OCI-M2 (cell line): Measurements from ENCODE around the gene AIFM3.

ENCODE experiments used
- DNase-seq: peaks from one replicate; lab custom pipeline; 2025; ENCODE audit not compliant: unreplicated experiment; lab: John Stamatoyannopoulos, UW

Gene AIFM3

GRCh38 chr22:20989323-20990138 lies 22.5 kb downstream of the AIFM3 start:
- DNase-seq = no peak

DNA sequence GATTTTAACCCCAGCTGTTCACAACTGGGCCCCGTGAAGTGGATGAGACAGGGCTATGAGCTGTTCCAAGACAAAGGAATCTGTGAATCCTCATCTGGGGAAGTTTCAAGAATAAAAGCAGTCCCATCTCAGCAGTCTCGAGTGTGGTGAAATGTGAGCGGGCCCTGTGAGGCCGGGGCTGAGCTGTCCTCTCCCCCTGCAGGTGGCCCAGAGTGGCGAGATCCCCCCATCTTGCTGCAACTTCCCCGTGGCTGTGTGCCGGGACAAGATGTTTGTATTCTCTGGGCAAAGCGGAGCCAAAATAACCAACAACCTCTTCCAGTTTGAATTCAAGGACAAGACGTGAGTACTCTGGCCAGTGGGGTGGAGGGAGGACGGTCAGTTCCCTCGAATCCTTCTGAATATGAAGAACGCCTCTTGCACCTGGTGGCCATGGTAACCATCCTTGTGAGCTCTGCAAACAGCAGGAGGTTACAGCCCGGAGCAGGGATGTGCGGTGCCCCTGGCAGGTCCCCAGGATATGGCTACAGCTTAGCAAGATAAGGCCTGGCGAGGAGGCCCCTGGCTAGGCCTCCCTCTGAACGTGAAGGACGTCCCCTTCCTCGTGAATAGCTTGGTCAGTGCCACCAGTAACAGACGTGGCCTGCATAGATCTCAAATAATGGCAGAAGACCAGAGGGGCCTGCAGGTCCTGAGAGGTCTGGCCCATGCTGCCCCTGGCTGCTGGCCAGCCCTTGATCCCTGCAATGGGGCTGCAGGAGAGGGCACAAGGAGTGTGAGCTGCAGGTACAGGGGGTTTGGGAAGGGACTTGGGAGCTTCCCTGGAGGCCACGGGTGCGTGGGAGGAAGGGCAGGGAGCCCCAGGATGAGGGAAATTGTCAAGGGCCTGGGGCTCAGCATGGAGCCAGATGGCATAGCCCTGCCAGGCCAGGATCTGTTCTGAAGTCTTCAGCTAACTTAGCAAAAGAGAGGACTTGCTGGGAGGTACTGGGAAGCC lies 23.4 kb downstream of the AIFM3 start:
- no peak for DNase-seq

GRCh38 chr22:20991252-20992055 lies 24.4 kb downstream of the AIFM3 start:
- no peak for DNase-seq

GRCh38 chr22:20992056-20992442 lies 25.0 kb downstream of the AIFM3 start:
- DNase-seq = no peak

DNA sequence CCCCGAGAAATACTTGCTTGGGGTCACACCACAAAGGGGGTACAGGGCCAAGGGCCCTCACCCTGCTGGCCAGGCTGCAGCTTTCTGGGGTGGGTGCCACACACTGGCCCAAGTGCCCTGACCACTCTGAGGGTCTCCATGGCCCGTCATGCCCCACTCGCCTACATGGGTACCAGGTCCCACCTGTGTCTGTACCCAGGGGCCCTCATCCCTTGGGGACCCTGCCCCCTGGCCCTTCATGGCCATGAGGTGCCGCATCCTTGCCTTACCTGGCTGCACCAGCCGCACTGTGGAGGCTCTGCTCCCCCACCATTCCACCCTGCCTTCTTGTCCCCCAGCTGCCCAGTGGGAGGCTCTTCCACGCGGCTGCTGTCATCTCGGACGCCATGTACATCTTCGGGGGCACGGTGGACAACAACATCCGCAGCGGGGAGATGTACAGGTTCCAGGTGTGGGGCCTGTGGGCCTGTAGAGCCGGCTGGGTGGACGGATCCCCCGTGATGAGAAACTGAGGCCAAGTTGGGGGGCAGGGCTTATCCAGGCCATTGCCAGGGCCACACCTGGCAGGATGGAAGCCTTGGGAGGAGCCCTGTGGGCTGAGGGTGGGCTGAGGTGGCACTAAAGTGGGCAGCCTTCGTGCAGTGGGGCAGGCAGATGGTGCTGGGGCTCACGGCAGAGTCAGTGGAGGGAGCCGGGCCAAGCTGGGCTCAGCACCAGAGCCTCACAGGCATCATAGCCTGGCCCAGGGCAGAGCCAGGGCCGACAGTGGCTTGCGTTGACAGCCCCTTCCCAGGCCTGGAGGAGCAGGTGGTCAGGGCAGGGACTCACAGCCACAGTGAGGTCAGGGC lies 25.6 kb downstream of the AIFM3 start:
- DNase-seq = no peak

DNA sequence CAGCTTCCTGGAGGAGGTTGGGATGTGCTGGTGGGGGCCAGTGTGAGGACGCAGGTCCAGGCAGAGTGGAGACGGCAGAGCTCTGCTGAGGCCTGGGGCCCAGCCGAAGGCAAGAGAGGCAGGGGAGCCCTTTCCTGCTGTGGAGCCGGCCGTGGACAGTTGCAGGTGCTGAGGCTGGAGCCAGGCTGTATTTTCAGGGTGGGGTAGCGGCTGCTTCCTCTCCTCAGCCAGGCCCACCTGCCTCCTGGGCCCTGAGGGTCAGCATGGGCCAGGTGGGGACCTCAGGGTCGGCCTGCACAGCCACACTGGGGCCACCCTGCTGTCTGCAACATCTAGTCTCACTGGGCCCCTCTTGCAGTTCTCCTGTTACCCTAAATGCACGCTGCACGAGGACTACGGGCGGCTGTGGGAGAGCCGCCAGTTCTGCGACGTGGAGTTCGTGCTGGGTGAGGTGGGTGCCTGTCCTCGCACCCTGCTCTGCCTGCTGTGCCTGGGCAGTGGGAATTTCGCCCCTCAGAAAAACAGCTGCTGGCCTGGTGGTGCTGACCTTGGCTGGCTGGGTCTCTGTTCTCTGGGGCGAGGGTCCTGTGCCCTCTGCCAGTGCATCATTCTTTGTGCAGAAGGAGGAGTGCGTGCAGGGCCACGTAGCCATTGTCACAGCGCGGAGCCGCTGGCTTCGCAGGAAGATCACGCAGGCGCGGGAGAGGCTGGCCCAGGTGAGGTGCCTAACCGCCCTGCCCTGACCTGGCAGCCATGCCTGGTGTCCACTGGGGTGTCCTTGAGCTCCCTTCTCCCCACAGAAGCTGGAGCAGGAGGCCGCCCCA lies 26.5 kb downstream of the AIFM3 start:
- DNase-seq = no peak

DNA sequence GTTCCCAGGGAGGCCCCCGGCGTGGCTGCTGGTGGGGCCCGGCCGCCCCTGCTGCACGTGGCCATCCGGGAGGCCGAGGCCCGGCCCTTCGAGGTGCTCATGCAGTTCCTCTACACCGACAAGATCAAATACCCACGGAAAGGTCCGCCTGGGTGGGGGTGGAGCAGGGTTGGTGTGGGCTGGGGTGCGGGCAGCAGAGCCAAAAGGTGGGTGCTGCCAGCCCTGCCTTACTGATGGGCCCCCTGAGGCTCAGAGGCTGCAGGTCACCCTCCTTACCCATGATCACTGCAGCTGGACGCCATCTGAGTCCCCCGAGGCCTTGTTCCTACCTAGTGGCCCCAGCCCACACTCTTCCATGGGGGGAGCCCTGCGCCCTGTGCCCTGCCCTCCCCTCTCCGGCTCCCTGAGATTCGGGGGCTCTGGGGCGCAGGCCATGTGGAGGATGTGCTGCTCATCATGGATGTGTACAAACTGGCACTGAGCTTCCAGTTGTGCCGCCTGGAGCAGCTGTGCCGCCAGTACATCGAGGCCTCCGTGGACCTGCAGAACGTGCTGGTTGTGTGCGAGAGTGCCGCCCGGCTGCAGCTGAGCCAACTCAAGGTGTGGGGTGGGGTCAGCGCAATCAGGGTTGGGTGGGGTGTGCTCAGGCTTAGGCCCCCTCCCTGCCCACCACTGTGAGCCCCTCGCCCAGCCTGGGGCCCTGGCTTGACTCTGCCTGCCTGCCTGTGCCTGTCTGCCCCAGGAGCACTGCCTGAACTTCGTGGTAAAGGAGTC lies 27.3 kb downstream of the AIFM3 start:
- DNase-seq = no peak

- DNase-seq = no peak
These were observed 27.8 kb downstream of the AIFM3 start for GRCh38 chr22:20994902-20995241.

- no peak for DNase-seq
These were observed 28.4 kb downstream of the AIFM3 start for GRCh38 chr22:20995329-20996030.

- DNase-seq = no peak
These were observed 29.0 kb downstream of the AIFM3 start for GRCh38 chr22:20996031-20996410.

- DNase-seq = no peak
These were observed 29.8 kb downstream of the AIFM3 start for GRCh38 chr22:20996598-20997535.

DNA sequence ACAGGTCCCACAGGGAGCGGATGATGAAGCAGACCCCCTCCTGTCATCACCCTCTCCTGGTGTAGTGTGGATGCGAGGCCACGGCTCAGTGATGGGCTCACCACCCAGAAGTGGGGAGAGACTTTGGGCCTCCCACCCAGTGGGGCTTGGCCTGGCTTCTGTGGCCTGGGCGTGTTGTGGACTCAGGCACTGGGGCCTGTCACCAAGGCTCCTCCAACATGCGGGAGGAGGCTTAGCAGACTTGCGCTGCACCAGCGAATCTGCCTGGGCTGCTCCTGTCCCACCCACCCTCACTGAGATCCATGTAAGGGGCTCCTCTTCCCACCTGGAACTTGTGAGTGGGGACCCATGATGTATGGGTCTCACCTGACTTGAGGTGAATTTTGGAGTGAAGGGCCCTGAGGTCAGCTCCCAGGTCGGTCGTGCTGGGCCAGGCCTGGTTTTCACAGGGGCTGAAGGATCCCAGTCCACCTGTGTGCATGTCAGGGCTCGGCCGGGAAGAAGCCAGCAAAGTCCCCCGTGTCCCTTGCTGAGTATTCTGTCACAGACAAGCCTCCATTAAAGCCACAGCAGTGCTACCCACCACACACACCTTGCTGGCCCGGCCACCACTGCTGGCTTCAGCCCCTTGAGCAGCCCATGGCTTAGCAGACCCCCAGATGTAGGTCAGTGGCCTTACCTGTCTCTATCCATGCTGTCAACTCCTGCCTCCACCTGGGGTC lies 30.6 kb downstream of the AIFM3 start:
- no peak for DNase-seq

GRCh38 chr22:20998411-20999336 lies 31.6 kb downstream of the AIFM3 start:
- no peak for DNase-seq

DNA sequence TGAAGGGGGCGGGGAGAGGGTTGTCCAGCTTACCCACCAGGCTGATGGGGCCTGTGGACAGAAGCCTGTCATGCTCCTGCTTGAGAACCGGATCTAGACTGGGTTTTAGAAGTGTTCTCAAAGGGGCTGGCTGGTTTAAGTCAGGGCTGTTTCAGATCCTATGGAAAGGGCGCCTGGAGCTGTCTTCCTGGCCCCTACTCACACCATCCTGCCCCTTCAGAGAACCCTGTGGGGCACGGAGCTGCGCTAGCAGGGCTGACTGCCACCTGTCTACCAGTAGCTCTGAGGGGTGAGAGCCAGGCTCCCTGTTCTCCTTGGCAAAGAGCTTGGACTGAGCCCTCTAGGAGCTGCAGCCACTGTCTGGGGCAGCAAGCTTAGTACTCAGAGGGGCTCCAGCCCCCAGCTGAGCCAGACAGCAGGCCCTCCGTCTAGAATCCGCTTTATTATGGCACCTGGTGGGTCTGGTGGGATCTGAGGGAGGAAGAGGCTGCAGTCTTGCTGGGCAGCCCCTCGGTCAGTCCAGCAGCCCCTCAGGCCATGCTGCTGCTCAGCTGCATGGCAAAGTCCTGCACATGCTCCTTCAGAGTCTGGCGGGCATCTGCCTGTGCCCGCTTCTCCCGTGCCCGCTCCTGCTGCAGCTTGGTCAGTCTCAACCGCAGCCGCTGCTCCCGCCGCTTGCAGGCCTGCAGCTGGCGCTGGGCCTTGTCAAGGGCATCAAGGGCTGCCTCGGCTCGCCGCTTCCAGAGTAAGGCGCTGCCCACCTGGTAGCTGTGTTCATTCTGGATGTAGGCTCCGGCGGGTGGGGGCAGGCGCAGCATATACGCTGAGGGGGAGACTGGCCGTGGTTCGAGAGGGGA lies 32.5 kb downstream of the AIFM3 start:
- no peak for DNase-seq
